Left lung (tissue), 10 donors: ENCODE data around the gene VSIR. TPM values are rescaled to one million over a fixed set of nuclear protein-coding genes. Genes with fewer than 3 reads are reported as not detected.

Experiments used
- ATAC-seq: fragments of 200-7000 bp; cut with Tn5 transposase; one replicate; pipeline ENCODE4 v1.9.1; 2020; ENCODE audit warnings: moderate library complexity
- DNase-seq, 4 donors: peaks; one replicate each; pipeline ENCODE4 v3.0.0-alpha.2; 2013 to 2020
- H3K27ac ChIP-seq, 2 donors: fragments of 200-600 bp; sonication (generic) in 1 of 2; one replicate each; pipeline versions ENCODE4 v1.5.0 to v1.8.0; 2020 to 2021
- H3K27me3 ChIP-seq, 2 donors: fragments of 200-600 bp; sonication (generic) in 1 of 2; one replicate each; pipeline versions ENCODE4 v1.5.0 to v1.8.0; 2020 to 2021
- H3K36me3 ChIP-seq, 2 donors: fragments of 200-600 bp; sonication (generic) in 1 of 2; one replicate each; pipeline versions ENCODE4 v1.5.0 to v1.8.0; 2020 to 2021
- H3K4me1 ChIP-seq, 2 donors: fragments of 200-600 bp; one replicate each; pipeline ENCODE4 v1.8.0; 2021
- H3K4me3 ChIP-seq, 2 donors: fragments of 200-600 bp; sonication (generic) in 1 of 2; one replicate each; pipeline versions ENCODE4 v1.5.0 to v1.8.0; 2020 to 2021; ENCODE audit warnings: mild to moderate bottlenecking in 1 of 2
- H3K9me3 ChIP-seq, 2 donors: fragments of 200-600 bp; sonication (generic) in 1 of 2; one replicate each; pipeline versions ENCODE4 v1.5.0 to v1.8.0; 2020 to 2021
- intact Hi-C, 2 donors: fragments of 100-400 bp; cut with DNase I; formaldehyde crosslinking; loops; one replicate each; pipeline versions ENCODE4 v1.11.2 to v1.14.2; 2022
- polyA plus RNA-seq, 6 donors: library from polyadenylated mRNA; unstranded; fragments of 120-200 nt; gene quantifications; one replicate each; pipeline ENCODE4 v1.2.1, GENCODE V29; 2013; ENCODE audit not compliant: insufficient read length in 6 of 6
- total RNA-seq, 2 donors: library from RNA; stranded (reverse); fragmentation: NEBNext Ultra II Directional; extraction: Animal tissue kit (Norgen Biotek cat#: 25700); gene quantifications; one replicate each; pipeline ENCODE4 v1.2.1, GENCODE V29; 2021
- TF ChIP-seq, protein P1 (sequence below), 2 donors: fragments of 200-600 bp; sonication (generic) in 1 of 2; IDR thresholded peaks; one replicate each; pipeline versions ENCODE4 v1.5.0 to v1.8.0; 2021; ENCODE audit warnings: antibody characterized with exemption in 2 of 2
- donor health status: DM: no; HTN: yes; CAD: no.
- donor health status: DM: no; HTN: no; CAD: no.

The VSIR gene
- total and polyA plus RNA-seq, 8 donors = 29.9 to 133 (median 37.2) TPM

DNA sequence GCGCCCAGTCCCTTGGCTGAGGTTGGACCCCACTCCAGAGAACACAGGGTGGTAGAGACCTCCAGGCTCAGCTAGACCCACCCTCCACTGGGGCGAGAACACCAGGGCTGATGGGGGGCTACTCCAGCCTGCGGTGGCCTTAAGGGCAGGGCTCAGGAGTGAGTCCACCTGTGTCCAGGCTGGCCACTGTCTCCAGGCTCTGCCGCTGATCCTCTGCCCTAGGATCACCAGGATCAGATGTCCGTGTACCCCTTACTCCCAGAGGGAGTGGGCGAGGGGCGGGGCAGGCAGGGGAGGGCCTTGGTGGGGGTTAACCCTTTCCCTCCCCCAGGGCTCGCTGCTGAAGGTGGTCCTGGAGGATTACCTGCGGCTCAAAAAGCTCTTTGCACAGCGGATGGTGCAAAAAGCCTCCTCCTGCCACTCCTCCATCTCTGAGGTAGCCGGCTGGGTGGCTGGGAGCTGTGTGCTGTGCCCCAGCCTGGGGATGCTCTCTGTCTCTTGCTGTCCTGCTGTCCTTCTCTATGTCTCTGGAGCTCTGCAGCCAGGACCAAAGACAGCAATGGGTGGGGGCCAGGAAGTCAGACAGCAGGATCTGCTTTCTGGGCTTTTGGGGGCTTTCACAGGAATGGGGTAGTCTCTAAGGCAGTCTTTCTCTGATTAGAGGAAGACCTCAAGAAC, 39.7 kb upstream of the VSIR start:
- DNase-seq (no peak), ATAC-seq (no peak)
- H3K27me3 ChIP-seq = no peaks in the 10 kb centered on the region
- H3K4me3 ChIP-seq = no peak overlapping the region
- TF ChIP-seq, protein P1, sequence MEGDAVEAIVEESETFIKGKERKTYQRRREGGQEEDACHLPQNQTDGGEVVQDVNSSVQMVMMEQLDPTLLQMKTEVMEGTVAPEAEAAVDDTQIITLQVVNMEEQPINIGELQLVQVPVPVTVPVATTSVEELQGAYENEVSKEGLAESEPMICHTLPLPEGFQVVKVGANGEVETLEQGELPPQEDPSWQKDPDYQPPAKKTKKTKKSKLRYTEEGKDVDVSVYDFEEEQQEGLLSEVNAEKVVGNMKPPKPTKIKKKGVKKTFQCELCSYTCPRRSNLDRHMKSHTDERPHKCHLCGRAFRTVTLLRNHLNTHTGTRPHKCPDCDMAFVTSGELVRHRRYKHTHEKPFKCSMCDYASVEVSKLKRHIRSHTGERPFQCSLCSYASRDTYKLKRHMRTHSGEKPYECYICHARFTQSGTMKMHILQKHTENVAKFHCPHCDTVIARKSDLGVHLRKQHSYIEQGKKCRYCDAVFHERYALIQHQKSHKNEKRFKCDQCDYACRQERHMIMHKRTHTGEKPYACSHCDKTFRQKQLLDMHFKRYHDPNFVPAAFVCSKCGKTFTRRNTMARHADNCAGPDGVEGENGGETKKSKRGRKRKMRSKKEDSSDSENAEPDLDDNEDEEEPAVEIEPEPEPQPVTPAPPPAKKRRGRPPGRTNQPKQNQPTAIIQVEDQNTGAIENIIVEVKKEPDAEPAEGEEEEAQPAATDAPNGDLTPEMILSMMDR (IDR thresholded peaks at IDR 0.05) = no peak
- H3K27ac ChIP-seq = no peak overlapping the region
- peaks cover 0 to 40% of the 10 kb centered on the region in 2 donors for H3K4me1 ChIP-seq
- intact Hi-C loops = loop anchor here in 1 of 2 donors (10.0 kb wide), 1 partner anchor 428 kb away; no protein-coding TSS in a partner anchor
- peaks cover 6 to 77% of the 10 kb centered on the region in 2 donors for H3K36me3 ChIP-seq
- H3K9me3 ChIP-seq = no peaks in the 10 kb centered on the region

- Histone ChIP-seq H3K27ac (no peak overlapping the region), H3K9me3 (no peaks in the 10 kb centered on the region), H3K36me3 (peaks cover 6 to 69% of the 10 kb centered on the region in 2 donors), H3K4me1 (peaks cover 0 to 32% of the 10 kb centered on the region in 2 donors), H3K4me3 (no peak overlapping the region), H3K27me3 (no peaks in the 10 kb centered on the region)
- TF ChIP-seq, protein P1 (IDR thresholded peaks at IDR 0.05) = peak; percentile 75 to 91
- intact Hi-C loops = loop anchor here in 1 of 2 donors (10.0 kb wide), 1 partner anchor 427 kb away; no protein-coding TSS in a partner anchor
- peak; percentile 87 for ATAC-seq
- DNase-seq = peak; percentile 41 to 95 (median 72)
Observed at GRCh38 chr10:71812016-71812912, 38.9 kb upstream of the VSIR start.

GRCh38 chr10:71811351-71811750, 38.0 kb upstream of the VSIR start:
- Histone ChIP-seq H3K27ac (no peak overlapping the region), H3K4me1 (peaks cover 0 to 23% of the 10 kb centered on the region in 2 donors), H3K27me3 (no peaks in the 10 kb centered on the region), H3K4me3 (no peak overlapping the region), H3K9me3 (no peaks in the 10 kb centered on the region), H3K36me3 (peaks cover 3 to 60% of the 10 kb centered on the region in 2 donors)
- TF ChIP-seq, protein P1 (IDR thresholded peaks at IDR 0.05) = no peak
- intact Hi-C loops = loop anchor here in 1 of 2 donors (10.0 kb wide), 1 partner anchor 427 kb away; no protein-coding TSS in a partner anchor
- ATAC-seq (no peak), DNase-seq (peak in 1 of 4 donors; percentile 31)

- Histone ChIP-seq H3K9me3 (no peaks in the 10 kb centered on the region), H3K27me3 (no peaks in the 10 kb centered on the region), H3K27ac (no peak overlapping the region), H3K4me3 (no peak overlapping the region), H3K36me3 (peaks cover 0 to 48% of the 10 kb centered on the region in 2 donors), H3K4me1 (peaks cover 0 to 24% of the 10 kb centered on the region in 2 donors)
- intact Hi-C loops = loop anchor here in 1 of 2 donors (10.0 kb wide), 1 partner anchor 425 kb away; no protein-coding TSS in a partner anchor
- TF ChIP-seq, protein P1 (IDR thresholded peaks at IDR 0.05) = no peak
- no peak for ATAC-seq
- peak in 1 of 4 donors; percentile 30 for DNase-seq
Observed at GRCh38 chr10:71810048-71810750, 36.9 kb upstream of the VSIR start.
